Activated CD4-positive, CD25-positive, alpha-beta regulatory T cell treated with anti-CD3 and anti-CD28 coated beads, Interleukin-2, amount 50 U/mL, for 72 hours (primary cell): ENCODE measurements around the gene KCNMB1.

Source experiments
- DNase-seq: peaks from one replicate; pipeline ENCODE4 v3.0.0; 2021

Gene KCNMB1

GRCh38 chr5:170338291-170338690, 50.9 kb downstream of the KCNMB1 start:
- no peak for DNase-seq

- no peak for DNase-seq
These were observed 52.0 kb downstream of the KCNMB1 start for GRCh38 chr5:170337045-170337733.

GRCh38 chr5:170336065-170336464, 53.1 kb downstream of the KCNMB1 start:
- DNase-seq: no peak

GRCh38 chr5:170334626-170335025, 54.5 kb downstream of the KCNMB1 start:
- no peak for DNase-seq

- peak; percentile 56 for DNase-seq
These were observed 55.8 kb downstream of the KCNMB1 start for GRCh38 chr5:170333161-170333910.

- no peak for DNase-seq
These were observed 57.1 kb downstream of the KCNMB1 start for GRCh38 chr5:170332058-170332457.

GRCh38 chr5:170330568-170331054, 58.6 kb downstream of the KCNMB1 start:
- no peak for DNase-seq

GRCh38 chr5:170329524-170329923, 59.6 kb downstream of the KCNMB1 start:
- DNase-seq: no peak

GRCh38 chr5:170327829-170328228, 61.3 kb downstream of the KCNMB1 start:
- no peak for DNase-seq

GRCh38 chr5:170327168-170327567, 62.0 kb downstream of the KCNMB1 start:
- no peak for DNase-seq
